D721Med (cell line): ENCODE data around the gene KCNJ1.

ENCODE experiments used
- DNase-seq: peaks from one replicate; pipeline ENCODE4 v3.0.0; 2011; ENCODE audit warnings: low spot score; ENCODE audit not compliant: insufficient read length
- FAIRE-seq: peaks from 2 replicates; lab custom pipeline; 2011; peaks lifted over from hg19 to GRCh38; lab: Jason Lieb, UNC
- TF ChIP-seq, protein P1 (sequence below): IDR thresholded peaks from 2 replicates; pipeline ENCODE4 v1.5.1; 2012; ENCODE audit warnings: mild to moderate bottlenecking, control low read depth; ENCODE audit not compliant: insufficient read depth; ENCODE audit errors: missing control alignments

Gene KCNJ1

DNA sequence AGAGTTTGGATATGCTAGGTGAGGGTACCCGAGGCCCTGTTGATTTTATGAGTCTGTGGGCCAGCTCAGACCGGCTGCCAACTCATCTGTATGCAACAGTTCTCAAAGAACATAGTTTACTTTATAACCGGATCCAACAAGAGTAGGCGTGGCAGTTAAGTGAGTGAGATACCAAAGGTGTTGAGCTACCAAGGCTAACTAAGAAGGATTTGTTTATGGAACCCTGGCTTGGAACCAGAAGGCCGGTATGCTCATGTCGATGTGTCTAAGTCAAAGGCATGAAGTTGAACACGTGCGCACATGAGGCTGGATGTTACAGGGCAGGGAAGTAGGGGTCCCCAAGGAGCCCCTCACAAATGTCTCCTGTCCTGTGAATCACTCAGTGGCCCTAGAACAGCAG is at the start of gene KCNJ1:
Gene KCNJ1, minus strand, starts transcription at position 20 of the 400 bp plus-strand sequence. CDS start 27,053 bp downstream, outside the sequence.
- FAIRE-seq (no peak), DNase-seq (no peak)
- TF ChIP-seq, protein P1, sequence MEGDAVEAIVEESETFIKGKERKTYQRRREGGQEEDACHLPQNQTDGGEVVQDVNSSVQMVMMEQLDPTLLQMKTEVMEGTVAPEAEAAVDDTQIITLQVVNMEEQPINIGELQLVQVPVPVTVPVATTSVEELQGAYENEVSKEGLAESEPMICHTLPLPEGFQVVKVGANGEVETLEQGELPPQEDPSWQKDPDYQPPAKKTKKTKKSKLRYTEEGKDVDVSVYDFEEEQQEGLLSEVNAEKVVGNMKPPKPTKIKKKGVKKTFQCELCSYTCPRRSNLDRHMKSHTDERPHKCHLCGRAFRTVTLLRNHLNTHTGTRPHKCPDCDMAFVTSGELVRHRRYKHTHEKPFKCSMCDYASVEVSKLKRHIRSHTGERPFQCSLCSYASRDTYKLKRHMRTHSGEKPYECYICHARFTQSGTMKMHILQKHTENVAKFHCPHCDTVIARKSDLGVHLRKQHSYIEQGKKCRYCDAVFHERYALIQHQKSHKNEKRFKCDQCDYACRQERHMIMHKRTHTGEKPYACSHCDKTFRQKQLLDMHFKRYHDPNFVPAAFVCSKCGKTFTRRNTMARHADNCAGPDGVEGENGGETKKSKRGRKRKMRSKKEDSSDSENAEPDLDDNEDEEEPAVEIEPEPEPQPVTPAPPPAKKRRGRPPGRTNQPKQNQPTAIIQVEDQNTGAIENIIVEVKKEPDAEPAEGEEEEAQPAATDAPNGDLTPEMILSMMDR: no peak

DNA sequence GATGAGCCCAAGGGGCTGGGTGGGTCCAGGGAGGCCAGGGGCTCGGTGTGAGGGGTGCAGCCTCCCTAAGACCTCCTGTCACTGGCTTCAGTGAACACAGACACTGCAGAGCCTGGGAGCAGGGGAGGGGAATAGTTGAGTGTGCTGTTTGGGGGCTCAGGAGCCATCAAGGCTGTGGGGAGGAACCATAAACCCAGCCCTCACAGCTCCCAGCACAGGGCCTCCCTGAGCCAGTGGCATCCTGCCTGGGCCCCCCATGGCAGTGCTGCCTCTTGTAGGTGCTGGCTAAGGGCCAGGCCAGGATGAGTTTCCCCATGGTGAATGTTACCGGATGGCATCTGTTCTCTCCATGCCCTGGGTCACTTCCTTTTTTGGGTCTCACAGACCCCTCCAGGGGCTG is 49.6 kb upstream of the KCNJ1 start:
- TF ChIP-seq, protein P1: no peak
- FAIRE-seq: no peak
- no peak for DNase-seq

DNA sequence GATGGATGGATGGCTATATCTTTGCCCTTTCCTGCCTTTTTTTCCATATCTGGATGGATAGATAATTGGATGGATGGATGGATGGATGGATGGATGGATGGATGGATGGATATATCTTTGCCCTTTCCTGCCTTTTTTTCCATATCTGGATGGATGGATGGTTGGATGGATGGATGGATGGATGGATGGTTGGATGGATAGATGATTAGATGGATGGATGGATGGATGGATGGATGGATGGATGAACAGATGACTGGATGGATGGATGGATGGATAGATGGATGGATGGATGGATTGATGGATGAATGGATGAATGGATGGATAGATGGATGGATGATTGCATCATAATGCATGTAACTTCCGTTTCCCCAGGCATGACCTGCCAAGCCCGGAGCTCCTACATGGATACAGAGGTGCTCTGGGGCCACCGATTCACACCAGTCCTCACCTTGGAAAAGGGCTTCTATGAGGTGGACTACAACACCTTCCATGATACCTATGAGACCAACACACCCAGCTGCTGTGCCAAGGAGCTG is 49.0 kb upstream of the KCNJ1 start:
- DNase-seq: no peak
- no peak for FAIRE-seq
- TF ChIP-seq, protein P1: no peak

DNA sequence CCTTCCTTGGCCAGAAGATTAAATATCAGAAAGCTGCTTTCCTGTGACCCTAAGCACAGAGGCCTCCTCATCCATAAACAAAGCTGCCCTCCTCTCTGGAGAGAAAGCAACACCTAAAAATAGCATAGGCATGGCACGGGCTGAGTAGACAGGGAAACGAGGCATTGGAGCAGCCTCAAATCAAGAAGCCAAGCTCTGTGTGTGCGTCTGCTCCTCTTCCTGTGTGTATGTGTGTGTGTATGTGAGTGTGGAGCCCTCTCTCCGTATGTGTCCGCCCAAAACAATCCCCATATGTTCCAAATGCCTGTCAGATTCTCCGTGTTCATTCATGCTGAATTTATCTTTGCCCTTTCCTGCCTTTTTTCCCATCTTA is 48.0 kb upstream of the KCNJ1 start:
- FAIRE-seq: no peak
- TF ChIP-seq, protein P1: no peak
- DNase-seq: no peak

DNA sequence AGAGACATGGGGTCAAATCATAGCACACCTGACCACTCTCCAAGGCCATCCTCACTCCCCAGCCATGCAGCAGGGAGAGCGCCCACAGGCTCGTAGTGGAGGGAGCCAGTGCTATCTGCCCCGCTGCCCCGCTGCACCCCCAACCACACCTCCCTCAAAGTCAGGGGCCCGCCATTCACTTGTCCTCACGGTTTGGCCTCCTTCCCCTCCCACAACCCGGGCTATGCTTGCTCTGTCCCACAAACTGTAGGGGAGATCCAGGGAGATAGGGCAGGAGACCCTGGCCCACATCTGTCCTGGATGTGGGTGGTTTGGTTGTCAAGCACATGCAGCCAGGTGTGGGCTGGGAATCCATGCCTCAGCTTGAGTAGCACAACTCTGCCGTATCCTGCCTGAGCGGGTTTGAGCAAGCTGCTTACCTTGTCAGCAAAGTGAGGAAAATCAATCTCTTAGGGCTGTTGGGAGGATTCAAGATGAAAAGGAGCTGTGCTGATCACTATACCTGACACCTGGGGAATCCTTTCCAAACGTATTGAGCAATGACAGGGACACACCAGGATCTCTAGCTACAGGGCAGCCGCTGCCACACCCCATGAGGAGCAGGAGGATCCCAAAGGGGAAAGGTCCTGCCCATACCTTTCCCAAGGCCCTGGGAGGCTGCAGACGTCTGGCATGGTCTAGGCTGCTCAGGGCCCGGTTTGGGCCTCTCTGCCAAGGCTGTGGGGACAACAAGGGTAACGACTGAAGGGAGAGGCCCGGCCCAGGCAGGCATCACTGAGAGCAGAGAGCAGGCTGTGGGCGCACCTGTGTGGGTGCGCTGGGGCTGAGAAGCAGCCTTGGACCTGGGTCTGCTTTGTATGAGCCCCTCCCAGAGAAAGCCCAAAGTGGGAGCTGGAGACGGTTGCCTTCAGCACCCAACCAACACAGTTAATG is 47.4 kb upstream of the KCNJ1 start:
- TF ChIP-seq, protein P1: no peak
- FAIRE-seq (no peak), DNase-seq (no peak)

DNA sequence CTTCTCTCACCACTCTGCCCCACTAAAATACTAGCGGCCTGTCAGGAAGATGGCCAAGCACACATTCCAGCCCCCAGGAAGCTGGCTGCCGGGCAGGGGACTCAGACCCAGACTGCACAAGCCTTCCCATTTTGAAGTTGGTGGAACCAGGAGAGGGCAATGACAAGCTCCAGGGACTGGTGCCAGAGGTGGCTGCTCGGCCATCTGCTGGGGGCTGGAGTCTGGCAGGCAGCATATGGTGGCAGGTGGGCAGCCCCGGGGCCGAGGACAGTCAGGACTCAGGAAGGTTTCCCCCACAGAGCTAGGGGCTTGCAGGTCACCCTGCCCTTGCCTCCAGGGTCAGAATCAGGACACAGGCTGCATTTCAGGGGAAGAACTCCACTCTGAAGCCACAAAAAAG is 46.7 kb upstream of the KCNJ1 start:
- FAIRE-seq (no peak), DNase-seq (no peak)
- TF ChIP-seq, protein P1: no peak

DNA sequence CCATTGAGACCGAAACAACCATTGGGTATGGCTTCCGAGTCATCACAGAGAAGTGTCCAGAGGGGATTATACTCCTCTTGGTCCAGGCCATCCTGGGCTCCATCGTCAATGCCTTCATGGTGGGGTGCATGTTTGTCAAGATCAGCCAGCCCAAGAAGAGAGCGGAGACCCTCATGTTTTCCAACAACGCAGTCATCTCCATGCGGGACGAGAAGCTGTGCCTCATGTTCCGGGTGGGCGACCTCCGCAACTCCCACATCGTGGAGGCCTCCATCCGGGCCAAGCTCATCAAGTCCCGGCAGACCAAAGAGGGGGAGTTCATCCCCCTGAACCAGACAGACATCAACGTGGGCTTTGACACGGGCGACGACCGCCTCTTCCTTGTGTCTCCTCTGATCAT is 44.6 kb upstream of the KCNJ1 start:
- no peak for DNase-seq

More for the DNA sequence above, 44.6 kb upstream of the KCNJ1 start:
- TF ChIP-seq, protein P1: no peak
- no peak for FAIRE-seq
